BJ (cell line): ENCODE data around the gene ALCAM. TPM values are rescaled to one million over a fixed set of nuclear protein-coding genes. Genes with fewer than 3 reads are reported as not detected.

Experiments
- CTCF ChIA-PET: fragments of 350-600 bp; formaldehyde crosslinking; extraction: SDS; loops from one replicate; lab custom pipeline; 2021; ENCODE audit warnings: antibody characterized with exemption, inconsistent platforms; lab: Yijun Ruan, JAX
- POLR2A ChIA-PET: fragments of 300-600 bp; sonication (Branson Sonifier 250); formaldehyde crosslinking; extraction: SDS; loops from one replicate; lab custom pipeline; 2021; ENCODE audit warnings: antibody characterized with exemption; lab: Charles Lee
- DNase-seq: peaks from one replicate; pipeline ENCODE4 v3.0.0-alpha.2; 2011; ENCODE audit warnings: low read depth
- H3K27me3 ChIP-seq: 2 replicates; pipeline ENCODE4 v1.6.0; 2011; ENCODE audit warnings: low read length; ENCODE audit not compliant: control insufficient read depth, insufficient read depth
- H3K36me3 ChIP-seq: 2 replicates; pipeline ENCODE4 v1.5.1; 2011; ENCODE audit warnings: low read length; ENCODE audit not compliant: control insufficient read depth, insufficient read depth
- H3K4me3 ChIP-seq: 2 replicates; pipeline ENCODE4 v1.5.1; 2011; ENCODE audit warnings: low read depth, mild to moderate bottlenecking, control low read depth, low read length
- polyA plus RNA-seq: library from polyadenylated mRNA; depleted of rRNA; stranded (reverse); fragments of >200 nt; gene quantifications from 2 replicates; pipeline ENCODE4 v1.2.3, GENCODE V29; 2011
- TF ChIP-seq, protein P1 (sequence below): IDR thresholded peaks from 2 replicates; pipeline ENCODE4 v1.5.1; 2011; ENCODE audit warnings: low read depth, mild to moderate bottlenecking, control low read depth, inconsistent platforms, low read length, moderate library complexity; ENCODE audit not compliant: insufficient read depth

Gene ALCAM
- polyA plus RNA-seq, 1 experiment = 89.5 TPM

DNA sequence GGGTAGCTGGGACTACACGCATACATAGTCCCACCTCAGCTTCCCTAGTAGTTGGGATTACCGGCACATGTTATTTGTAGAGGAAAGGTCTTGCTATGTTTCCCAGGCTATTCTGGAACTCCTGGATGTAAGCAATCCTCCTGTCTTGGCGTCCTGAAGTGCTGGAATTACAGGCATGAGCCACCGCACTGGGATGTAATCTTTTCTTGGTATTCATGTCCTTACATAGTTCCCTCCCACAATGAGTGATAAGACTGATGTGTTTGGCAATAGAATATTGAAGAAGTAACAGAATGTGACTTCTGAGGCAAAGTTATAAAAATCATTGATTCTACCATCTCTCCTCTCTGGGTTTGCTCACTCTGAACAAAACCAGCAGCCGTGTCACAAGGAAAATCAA is 22.7 kb upstream of the ALCAM start:
- no peak overlapping the region for H3K4me3 ChIP-seq
- no peaks in the 10 kb centered on the region for H3K36me3 ChIP-seq
- DNase-seq = no peak
- ChIA-PET POLR2A (no interaction called here), CTCF (no interaction called here)
- TF ChIP-seq, protein P1, sequence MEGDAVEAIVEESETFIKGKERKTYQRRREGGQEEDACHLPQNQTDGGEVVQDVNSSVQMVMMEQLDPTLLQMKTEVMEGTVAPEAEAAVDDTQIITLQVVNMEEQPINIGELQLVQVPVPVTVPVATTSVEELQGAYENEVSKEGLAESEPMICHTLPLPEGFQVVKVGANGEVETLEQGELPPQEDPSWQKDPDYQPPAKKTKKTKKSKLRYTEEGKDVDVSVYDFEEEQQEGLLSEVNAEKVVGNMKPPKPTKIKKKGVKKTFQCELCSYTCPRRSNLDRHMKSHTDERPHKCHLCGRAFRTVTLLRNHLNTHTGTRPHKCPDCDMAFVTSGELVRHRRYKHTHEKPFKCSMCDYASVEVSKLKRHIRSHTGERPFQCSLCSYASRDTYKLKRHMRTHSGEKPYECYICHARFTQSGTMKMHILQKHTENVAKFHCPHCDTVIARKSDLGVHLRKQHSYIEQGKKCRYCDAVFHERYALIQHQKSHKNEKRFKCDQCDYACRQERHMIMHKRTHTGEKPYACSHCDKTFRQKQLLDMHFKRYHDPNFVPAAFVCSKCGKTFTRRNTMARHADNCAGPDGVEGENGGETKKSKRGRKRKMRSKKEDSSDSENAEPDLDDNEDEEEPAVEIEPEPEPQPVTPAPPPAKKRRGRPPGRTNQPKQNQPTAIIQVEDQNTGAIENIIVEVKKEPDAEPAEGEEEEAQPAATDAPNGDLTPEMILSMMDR = no peak
- no peaks in the 10 kb centered on the region for H3K27me3 ChIP-seq

DNA sequence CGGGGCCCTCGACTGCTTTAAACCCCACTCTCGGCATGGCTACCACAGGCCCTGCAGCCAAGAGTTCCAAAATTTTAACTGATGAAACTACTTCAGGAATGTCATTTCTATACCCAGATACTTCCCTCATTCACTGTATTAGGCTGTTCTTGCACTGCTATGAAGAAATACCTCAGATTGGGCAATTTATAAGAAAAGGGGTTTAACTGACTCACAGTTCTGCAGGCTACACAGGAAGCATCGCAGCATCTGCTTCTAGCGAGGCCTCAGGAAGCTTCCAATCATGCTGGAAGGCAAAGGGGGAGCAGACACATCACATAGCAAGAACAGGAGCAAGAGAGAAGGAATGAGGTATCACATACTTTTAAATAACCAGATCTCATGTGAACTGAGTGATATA is 21.6 kb upstream of the ALCAM start:
- ChIA-PET POLR2A (no interaction called here), CTCF (no interaction called here)
- Histone ChIP-seq H3K36me3 (no peaks in the 10 kb centered on the region), H3K4me3 (no peak overlapping the region), H3K27me3 (no peaks in the 10 kb centered on the region)
- DNase-seq = no peak
- TF ChIP-seq, protein P1 = no peak

DNA sequence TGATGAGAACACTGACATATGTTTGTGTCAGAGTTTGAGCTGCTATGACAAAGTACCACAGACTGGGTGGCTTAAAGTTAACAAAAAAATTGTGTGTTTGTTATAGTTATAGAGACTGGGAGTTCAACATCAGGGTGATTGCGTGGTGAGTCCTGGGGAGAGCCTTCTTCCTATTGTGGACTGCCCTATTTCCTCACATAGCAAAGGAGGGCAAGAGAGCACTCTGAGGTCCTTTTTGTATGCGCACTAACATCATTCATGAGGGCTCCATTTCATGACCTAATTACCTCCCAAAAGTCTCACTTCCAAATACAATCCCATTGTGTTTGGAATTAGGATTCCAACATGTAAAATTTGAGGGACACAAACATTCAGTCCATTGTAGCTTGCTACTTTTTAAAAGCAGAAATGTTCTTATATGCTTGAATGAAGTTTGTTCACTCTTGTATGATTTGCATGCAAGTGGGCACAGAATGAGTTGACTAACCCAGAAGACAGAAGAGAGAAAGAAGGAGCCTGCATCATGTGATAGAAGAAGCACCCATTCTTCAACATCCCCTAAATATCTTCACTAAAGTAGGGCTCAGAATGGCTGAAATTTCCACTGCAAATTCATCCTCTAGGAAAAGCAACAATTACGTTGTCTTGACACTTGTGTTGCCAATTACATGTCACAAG is 18.9 kb upstream of the ALCAM start:
- H3K36me3 ChIP-seq = no peaks in the 10 kb centered on the region
- H3K4me3 ChIP-seq = no peak overlapping the region
- DNase-seq = no peak
- TF ChIP-seq, protein P1 = no peak
- H3K27me3 ChIP-seq = no peaks in the 10 kb centered on the region
- CTCF ChIA-PET = interaction anchor here (1.0 kb wide), 1 partner anchor 12 kb away, joined by 3 read pairs; no protein-coding TSS in a partner anchor
- POLR2A ChIA-PET = no interaction called here

DNA sequence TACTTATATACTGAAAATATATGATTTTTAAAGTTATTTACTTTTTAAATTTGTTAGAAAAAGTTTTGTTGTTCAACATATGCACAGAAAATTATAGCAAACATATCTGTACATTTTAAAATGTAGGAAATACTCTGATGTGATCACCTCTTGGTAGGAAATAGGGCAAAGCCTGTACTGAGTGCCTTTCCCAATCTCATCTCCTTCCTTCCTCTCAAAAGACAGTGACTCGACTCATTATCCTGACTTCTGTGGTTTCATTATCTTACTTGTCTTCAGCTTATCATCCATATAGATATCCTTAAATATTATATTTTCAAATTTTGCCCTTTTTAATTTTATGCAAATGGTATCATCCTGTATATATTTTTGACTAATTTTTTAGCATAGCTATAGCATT is 18.4 kb upstream of the ALCAM start:
- ChIA-PET CTCF (interaction anchor here (1.0 kb wide), 1 partner anchor 11 kb away, joined by 3 read pairs; no protein-coding TSS in a partner anchor), POLR2A (no interaction called here)
- Histone ChIP-seq H3K4me3 (no peak overlapping the region), H3K27me3 (no peaks in the 10 kb centered on the region), H3K36me3 (no peaks in the 10 kb centered on the region)
- TF ChIP-seq, protein P1 = no peak
- DNase-seq = no peak

DNA sequence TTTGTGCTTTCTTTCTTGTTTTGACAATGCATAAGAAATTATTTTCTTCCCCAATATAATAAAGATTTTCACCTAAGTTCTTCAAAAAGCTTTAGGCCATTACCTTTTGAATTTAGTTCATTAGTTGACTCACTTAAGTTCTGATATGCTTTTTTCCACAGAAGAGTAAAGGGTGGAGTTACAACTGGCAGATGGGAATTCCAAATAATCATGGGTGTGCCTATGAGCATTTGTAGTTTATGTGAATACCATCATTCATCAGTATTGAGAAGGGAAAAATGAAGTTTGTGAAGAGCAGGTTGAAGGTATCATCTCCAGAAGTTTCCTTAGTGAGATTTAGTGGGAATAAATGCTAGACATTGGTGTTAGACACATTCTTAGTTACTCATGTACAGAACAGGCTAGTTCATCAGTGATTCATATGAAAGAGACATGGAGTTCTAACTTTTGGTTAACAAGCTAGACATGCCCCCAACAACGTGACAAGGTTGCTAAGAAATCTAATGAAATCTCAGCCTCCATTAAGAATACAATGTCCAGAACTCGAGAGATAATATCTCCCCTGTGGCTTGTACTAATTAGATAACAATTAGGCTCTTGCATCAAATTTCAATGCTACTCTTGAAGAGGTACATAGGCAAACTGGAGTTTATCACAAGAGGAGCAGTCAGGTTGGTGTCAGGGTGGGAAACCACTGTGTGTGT is 16.9 kb upstream of the ALCAM start:
- Histone ChIP-seq H3K36me3 (no peaks in the 10 kb centered on the region), H3K4me3 (no peak overlapping the region), H3K27me3 (no peaks in the 10 kb centered on the region)
- TF ChIP-seq, protein P1 = no peak
- POLR2A ChIA-PET = no interaction called here
- DNase-seq = no peak
- CTCF ChIA-PET = no interaction called here
